LNCaP clone FGC (cell line): ENCODE measurements around the gene HES4.

Experiments
- DNase-seq: peaks from one replicate; pipeline ENCODE4 v3.0.0-alpha.2; 2011; ENCODE audit warnings: low read depth
- H3K4me3 ChIP-seq: 2 replicates; pipeline ENCODE4 v1.5.1; 2011; ENCODE audit warnings: mild to moderate bottlenecking, low read depth, low read length, control low read depth
- TF ChIP-seq, protein P1 (sequence below): IDR thresholded peaks from 2 replicates; pipeline ENCODE4 v1.5.1; 2012; ENCODE audit warnings: mild to moderate bottlenecking; ENCODE audit not compliant: control insufficient read depth, insufficient read depth; ENCODE audit errors: extremely low read depth

The HES4 gene

GRCh38 chr1:958823-959730 is 40.8 kb downstream of the HES4 start, which contains the start of gene NOC2L:
Gene NOC2L, minus strand, starts transcription at chr1:959256. Its CDS starts 16 bp downstream, at chr1:959240.
- TF ChIP-seq, protein P1, sequence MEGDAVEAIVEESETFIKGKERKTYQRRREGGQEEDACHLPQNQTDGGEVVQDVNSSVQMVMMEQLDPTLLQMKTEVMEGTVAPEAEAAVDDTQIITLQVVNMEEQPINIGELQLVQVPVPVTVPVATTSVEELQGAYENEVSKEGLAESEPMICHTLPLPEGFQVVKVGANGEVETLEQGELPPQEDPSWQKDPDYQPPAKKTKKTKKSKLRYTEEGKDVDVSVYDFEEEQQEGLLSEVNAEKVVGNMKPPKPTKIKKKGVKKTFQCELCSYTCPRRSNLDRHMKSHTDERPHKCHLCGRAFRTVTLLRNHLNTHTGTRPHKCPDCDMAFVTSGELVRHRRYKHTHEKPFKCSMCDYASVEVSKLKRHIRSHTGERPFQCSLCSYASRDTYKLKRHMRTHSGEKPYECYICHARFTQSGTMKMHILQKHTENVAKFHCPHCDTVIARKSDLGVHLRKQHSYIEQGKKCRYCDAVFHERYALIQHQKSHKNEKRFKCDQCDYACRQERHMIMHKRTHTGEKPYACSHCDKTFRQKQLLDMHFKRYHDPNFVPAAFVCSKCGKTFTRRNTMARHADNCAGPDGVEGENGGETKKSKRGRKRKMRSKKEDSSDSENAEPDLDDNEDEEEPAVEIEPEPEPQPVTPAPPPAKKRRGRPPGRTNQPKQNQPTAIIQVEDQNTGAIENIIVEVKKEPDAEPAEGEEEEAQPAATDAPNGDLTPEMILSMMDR = no peak
- peak within 1 kb of the TSS; percentile 72 for H3K4me3 ChIP-seq
- DNase-seq = peak; percentile 35

DNA sequence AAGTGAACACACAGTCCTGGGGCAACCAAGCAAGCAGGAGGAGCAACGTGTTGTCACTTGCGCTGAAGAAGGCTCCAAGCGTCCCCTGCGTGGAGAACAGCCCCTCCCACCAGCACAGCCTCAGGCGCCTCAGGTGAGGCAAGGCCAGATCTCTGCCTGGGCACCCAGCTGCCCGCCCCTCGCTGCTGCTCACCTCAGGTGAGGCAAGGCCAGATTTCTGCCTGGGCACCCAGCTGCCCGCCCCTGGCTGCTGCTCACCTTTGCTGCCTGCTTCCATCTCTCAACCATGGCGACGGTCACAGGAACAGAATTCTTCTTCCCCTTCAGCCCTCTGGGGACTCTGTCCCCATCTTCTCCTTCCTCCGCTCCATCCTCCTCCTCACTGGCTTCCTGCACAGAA is 43.3 kb downstream of the HES4 start:
- DNase-seq = no peak
- TF ChIP-seq, protein P1 = no peak

DNA sequence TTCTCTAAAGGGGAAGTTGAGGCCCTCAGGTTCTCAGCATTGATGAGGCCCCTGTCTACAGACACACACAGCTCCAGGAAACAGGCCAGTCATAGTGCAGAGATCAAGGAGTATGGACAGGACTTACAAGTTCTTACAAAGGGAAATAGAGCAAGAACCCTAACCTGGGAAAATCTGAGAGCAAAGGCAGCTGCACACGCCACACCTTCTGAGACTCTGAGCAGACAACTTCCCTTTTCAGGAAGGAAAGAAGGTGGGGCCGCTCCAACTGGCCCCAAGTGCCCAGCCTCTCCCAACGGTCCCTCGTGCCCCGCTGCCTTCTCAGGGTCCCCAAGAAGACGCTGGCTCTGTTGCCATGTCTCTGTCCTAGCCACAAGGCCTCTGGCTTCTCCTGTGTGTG is 44.4 kb downstream of the HES4 start:
- H3K4me3 ChIP-seq = no peak overlapping the region
- DNase-seq = no peak
- TF ChIP-seq, protein P1 = no peak

More for the DNA sequence above, 43.3 kb downstream of the HES4 start:
- H3K4me3 ChIP-seq = no peak overlapping the region

- no peak overlapping the region for H3K4me3 ChIP-seq
- DNase-seq = no peak
- TF ChIP-seq, protein P1 = no peak
Observed at GRCh38 chr1:954927-955326, 45.0 kb downstream of the HES4 start.

GRCh38 chr1:953524-954320 is 46.2 kb downstream of the HES4 start:
- TF ChIP-seq, protein P1 = no peak
- no peak for DNase-seq
- H3K4me3 ChIP-seq = no peak overlapping the region

DNA sequence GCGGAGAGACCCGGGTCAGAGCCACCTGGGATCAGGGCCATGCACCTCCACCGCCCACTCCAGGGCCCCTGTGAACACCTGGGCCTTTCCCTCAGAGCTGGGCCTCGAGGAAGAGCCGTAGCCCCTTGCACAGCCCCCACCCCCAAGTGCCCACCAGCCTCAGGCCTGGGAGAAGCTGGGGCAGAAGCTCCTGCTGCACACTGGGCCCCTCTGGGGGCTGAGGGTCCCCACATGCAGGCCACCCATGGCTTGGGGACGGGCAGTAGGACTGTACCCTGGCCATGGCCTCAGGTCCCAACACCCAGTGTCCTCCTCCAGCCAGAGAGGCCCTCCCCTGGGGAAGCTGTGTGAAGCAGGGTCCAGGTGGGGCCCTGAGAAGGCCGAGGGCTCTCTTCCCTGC is 47.3 kb downstream of the HES4 start:
- no peak for DNase-seq
- TF ChIP-seq, protein P1 = no peak
- H3K4me3 ChIP-seq = no peak overlapping the region
